Heart right ventricle (tissue), 16 donors: ENCODE results near the gene TNFSF18. TPM values are rescaled to one million over a fixed set of nuclear protein-coding genes. Genes with fewer than 3 reads are reported as not detected.
A peak's percentile ranks its signal among the peaks of the same experiment; 100 is the strongest.

ENCODE experiments used
- ATAC-seq, 8 donors: fragments of 200-7000 bp; cut with Tn5 transposase; one replicate each; pipeline ENCODE4 v1.9.1; 2020; ENCODE audit warnings: mild to moderate bottlenecking in 8 of 8, moderate library complexity in 8 of 8, moderate number of reproducible peaks in 1 of 8
- DNase-seq, 2 donors: peaks; one replicate each; pipeline ENCODE4 v3.0.0-alpha.2; 2020
- H3K27ac ChIP-seq, 10 donors: fragments of 200-600 bp; sonication (generic) in 2 of 10; one replicate each; pipeline versions ENCODE4 v1.5.0 to v1.8.0; 2020 to 2022; ENCODE audit warnings: mild to moderate bottlenecking in 3 of 10
- H3K27me3 ChIP-seq, 7 donors: fragments of 200-600 bp; one replicate each; pipeline ENCODE4 v1.8.0; 2021 to 2022; ENCODE audit warnings: mild to moderate bottlenecking in 2 of 7
- H3K36me3 ChIP-seq, 9 donors: fragments of 200-600 bp; sonication (generic) in 1 of 9; one replicate each; pipeline versions ENCODE4 v1.5.0 to v1.8.0; 2020 to 2022; ENCODE audit warnings: mild to moderate bottlenecking in 2 of 9
- H3K4me1 ChIP-seq, 9 donors: fragments of 200-600 bp; sonication (generic) in 1 of 9; one replicate each; pipeline versions ENCODE4 v1.5.0 to v1.8.0; 2020 to 2022; ENCODE audit warnings: mild to moderate bottlenecking in 4 of 9
- H3K4me3 ChIP-seq, 10 donors: fragments of 200-600 bp; sonication (generic) in 2 of 10; one replicate each; pipeline versions ENCODE4 v1.5.0 to v1.8.0; 2020 to 2022; ENCODE audit warnings: mild to moderate bottlenecking in 7 of 10, moderate library complexity in 2 of 10
- H3K9me3 ChIP-seq, 11 donors: fragments of 200-600 bp in 10 of 11; sonication (generic) in 2 of 11; one replicate each; pipeline versions ENCODE4 v1.5.0 to v1.8.0; 2013 to 2022; ENCODE audit warnings: mild to moderate bottlenecking in 2 of 11, control low read depth in 1 of 11, moderate library complexity in 1 of 11
- WGBS, 2 donors: extraction: QIAGEN DNeasy Blood & Tissue Kit; methylation state at CpG; one replicate each; pipeline ENCODE4 v1.1.7; 2013; ENCODE audit warnings: inconsistent platforms in 1 of 2; 5-methylcytosine and 5-hydroxymethylcytosine counted together
- intact Hi-C, 10 donors: fragments of 100-400 bp; cut with DNase I; formaldehyde crosslinking; loops; one replicate each; pipeline versions ENCODE4 v1.11.1 to v1.14.2; 2022
- polyA plus RNA-seq, 2 donors: library from polyadenylated mRNA; stranded (reverse); fragments of 200-250 nt; gene quantifications; one replicate each; pipeline ENCODE4 v1.2.3, GENCODE V29; 2013
- total RNA-seq, 10 donors: library from RNA; stranded (reverse); fragmentation: NEBNext Ultra II Directional in 3 of 10; extraction: Animal tissue kit (Norgen Biotek cat#: 25700) in 3 of 10; gene quantifications; one replicate each; pipeline versions ENCODE4 v1.2.1 to v1.2.4, GENCODE V29; 2021 to 2023
- TF ChIP-seq, protein P1 (sequence below), 9 donors: fragments of 200-600 bp; sonication (generic) in 2 of 9; IDR thresholded peaks; one replicate each; pipeline versions ENCODE4 v1.5.0 to v1.8.0; 2021 to 2022; ENCODE audit warnings: antibody characterized with exemption in 9 of 9, mild to moderate bottlenecking in 5 of 9, moderate library complexity in 1 of 9
- donor health status: Arrhythmogenic right ventricular cardiomyopathy.
- donor health status: ischemic (EF 13 %, LVEDD 7.1; RV severe dilation, severe dysfunction).
- donor health status: healthy with polysubstance abuse.
- donor health status: DM: no; HTN: yes; CAD: no.
- donor health status: DM: no; HTN: no; CAD: no.
- donor health status: ischemic (EF 25% LVEDD 6.9; RV normal size, moderate dysfunction).
- donor health status: ischemic (EF 25% LVEDD 5.7; RV mildly dilated, moderate dysfunction).
- donor health status: healthy.
- donor health status: DM: yes; HTN: yes; CAD: no.
- donor health status: Ischemic cardiomyopathy.
- donor health status: ischemic (EF 35%, LVEDD 5.7; RV mildly dilated, moderate dysfunction).
- donor health status: nonischemic (EF 11% LVEDD 7.7; RV severe dilation, severe dysfunction).
- donor health status: DM: yes; HTN: yes; CAD: no.
- donor health status: PGD.
- donor health status: ischemic (EF 29% LVEDD 5.4; RV normal size, mild dysfunction).
- donor health status: nonischemic (EF 23%, LVEDD 6.1; RV moderate dilation, normal function).

The TNFSF18 gene
- total and polyA plus RNA-seq, 12 donors = 0.04 to 1.4 (median 0.16) TPM; not detected in 7

DNA sequence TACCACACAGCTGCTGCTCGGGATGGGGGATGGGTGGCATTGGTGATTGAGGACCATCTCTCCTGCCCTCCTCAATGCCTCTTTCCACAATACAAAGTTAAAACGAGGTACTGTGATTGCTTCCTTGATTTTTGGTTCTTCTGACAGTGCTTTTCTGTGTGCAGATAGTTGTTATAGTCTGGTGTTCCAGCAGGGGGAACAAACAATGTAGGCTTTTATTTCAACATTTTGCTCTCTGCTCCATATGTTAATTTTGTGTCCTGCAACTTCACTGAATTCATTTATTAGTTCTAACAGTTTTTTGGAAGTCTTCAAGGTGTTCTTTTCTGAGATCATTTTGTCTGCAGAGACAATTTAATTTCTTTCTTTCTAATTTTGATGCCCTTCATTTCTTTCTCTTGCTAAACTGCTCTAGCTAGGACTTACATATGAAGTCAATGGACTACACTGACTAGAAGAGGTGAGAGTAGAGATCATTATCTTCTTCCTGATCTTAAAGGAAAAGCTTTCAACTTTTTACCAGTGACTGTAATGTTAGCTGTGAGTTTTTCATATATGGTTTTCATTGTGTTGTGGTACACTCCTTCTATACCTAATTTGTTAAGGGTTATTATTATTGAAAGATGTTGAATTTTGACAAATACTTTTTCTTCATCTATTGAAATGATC lies 45.4 kb downstream of the TNFSF18 start:
- Histone ChIP-seq H3K27me3 (no peaks in the 10 kb centered on the region), H3K4me3 (no peak overlapping the region), H3K27ac (no peak overlapping the region), H3K4me1 (peaks cover 0 to 10% (median 0%) of the 10 kb centered on the region in 9 donors), H3K9me3 (peaks cover 0 to 20% (median 0%) of the 10 kb centered on the region in 11 donors), H3K36me3 (no peaks in the 10 kb centered on the region)
- TF ChIP-seq, protein P1, sequence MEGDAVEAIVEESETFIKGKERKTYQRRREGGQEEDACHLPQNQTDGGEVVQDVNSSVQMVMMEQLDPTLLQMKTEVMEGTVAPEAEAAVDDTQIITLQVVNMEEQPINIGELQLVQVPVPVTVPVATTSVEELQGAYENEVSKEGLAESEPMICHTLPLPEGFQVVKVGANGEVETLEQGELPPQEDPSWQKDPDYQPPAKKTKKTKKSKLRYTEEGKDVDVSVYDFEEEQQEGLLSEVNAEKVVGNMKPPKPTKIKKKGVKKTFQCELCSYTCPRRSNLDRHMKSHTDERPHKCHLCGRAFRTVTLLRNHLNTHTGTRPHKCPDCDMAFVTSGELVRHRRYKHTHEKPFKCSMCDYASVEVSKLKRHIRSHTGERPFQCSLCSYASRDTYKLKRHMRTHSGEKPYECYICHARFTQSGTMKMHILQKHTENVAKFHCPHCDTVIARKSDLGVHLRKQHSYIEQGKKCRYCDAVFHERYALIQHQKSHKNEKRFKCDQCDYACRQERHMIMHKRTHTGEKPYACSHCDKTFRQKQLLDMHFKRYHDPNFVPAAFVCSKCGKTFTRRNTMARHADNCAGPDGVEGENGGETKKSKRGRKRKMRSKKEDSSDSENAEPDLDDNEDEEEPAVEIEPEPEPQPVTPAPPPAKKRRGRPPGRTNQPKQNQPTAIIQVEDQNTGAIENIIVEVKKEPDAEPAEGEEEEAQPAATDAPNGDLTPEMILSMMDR (IDR thresholded peaks at IDR 0.05) = no peak
- WGBS, 2 donors = 49 to 67% methylated on average over 2 of the region's 2 CpGs
- ATAC-seq = no peak
- intact Hi-C loops = no loop called here
- DNase-seq = no peak

DNA sequence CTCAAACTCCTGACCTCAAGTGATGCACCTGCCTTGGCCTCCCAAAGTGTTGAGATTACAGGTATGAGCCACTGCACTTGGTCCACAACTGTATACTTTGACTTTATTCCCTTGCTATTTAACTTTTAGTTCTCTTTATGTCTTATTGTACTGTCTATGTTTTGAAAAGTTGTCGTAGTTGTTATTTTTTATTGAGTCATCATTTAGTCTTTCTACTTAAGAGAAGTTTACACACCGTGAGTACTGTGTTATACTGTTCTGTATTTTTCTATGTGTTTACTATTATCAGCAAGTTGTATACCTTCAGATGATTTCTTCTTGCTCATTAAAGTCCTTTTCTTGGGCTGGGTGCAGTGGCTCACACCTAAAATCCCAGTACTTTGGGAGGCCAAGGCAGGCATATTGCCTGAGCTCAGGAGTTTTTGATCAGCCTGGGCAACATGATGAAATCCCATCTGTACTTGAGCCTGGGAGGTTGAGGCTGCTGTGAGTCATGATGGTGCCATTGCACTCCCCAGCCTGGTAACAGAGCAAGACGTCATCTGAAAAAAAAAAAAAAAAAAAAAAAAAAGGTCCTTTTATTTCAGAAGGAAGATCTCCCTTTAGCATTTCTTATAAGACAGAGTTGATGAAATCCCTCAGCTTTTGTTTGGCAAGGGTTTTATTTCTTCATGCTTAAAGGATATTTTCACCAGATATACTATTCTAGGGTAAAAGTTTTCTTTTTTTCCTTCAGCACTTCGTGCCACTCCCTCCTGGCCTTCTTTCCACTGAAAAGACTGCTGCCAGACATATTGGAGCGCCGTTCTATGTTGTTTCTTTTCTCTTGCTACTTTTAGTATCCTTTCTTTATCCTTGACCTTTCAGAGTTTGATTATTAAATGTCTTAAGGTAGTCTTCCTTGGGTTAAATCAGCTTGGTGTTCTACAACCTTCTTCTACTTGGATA lies 47.6 kb downstream of the TNFSF18 start:
- H3K27me3 ChIP-seq = no peaks in the 10 kb centered on the region
- H3K27ac ChIP-seq = no peak overlapping the region
- 82 to 89% methylated on average over 6 of the region's 6 CpGs for WGBS, 2 donors
- no peaks in the 10 kb centered on the region for H3K4me1 ChIP-seq
- intact Hi-C loops = loop anchor here in 1 of 10 donors (5.0 kb wide), 1 partner anchor 41 kb away; no protein-coding TSS in a partner anchor
- peaks cover 0 to 32% (median 0%) of the 10 kb centered on the region in 11 donors for H3K9me3 ChIP-seq
- no peak for DNase-seq
- no peaks in the 10 kb centered on the region for H3K36me3 ChIP-seq
- H3K4me3 ChIP-seq = no peak overlapping the region
- ATAC-seq = peak in 1 of 8 donors; percentile 53
- TF ChIP-seq, protein P1 (IDR thresholded peaks at IDR 0.05) = no peak

DNA sequence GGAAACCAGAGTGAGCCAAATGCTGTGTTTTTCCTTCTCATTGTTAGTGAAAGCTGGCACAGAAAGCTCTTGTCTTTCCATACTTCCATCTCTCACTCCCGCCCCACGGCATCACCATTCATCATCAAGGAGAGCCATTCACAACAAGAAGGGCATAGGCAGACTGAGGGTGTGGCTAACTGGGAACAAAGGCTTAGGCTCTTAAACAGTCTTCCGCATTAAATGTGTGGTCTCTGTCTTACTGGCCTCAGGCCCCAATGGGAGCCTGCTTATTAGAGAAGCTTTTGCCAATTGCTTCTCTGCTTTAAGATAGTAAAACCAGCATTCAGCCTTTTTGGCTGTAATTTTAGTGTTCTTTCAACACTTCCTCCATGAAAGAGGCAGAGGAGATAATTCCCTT lies 51.4 kb downstream of the TNFSF18 start:
- no peaks in the 10 kb centered on the region for H3K27me3 ChIP-seq
- TF ChIP-seq, protein P1 (IDR thresholded peaks at IDR 0.05) = no peak
- WGBS, 2 donors = 30 to 37% methylated on average over 3 of the region's 3 CpGs
- intact Hi-C loops = no loop called here
- no peak overlapping the region for H3K4me3 ChIP-seq
- no peak for DNase-seq
- H3K9me3 ChIP-seq = peaks cover 0 to 35% (median 0%) of the 10 kb centered on the region in 11 donors
- peak in 2 of 8 donors; percentile 33 for ATAC-seq
- no peaks in the 10 kb centered on the region for H3K4me1 ChIP-seq
- no peak overlapping the region for H3K27ac ChIP-seq
- no peaks in the 10 kb centered on the region for H3K36me3 ChIP-seq

- no peak for ATAC-seq
- Histone ChIP-seq H3K36me3 (no peaks in the 10 kb centered on the region), H3K27me3 (no peaks in the 10 kb centered on the region), H3K9me3 (peaks cover 0 to 35% (median 0%) of the 10 kb centered on the region in 11 donors), H3K4me3 (no peak overlapping the region), H3K4me1 (no peaks in the 10 kb centered on the region), H3K27ac (no peak overlapping the region)
- WGBS, 2 donors = 57 to 71% methylated on average over 2 of the region's 2 CpGs
- intact Hi-C loops = no loop called here
- DNase-seq = no peak
- TF ChIP-seq, protein P1 (IDR thresholded peaks at IDR 0.05) = no peak
Observed at GRCh38 chr1:172997941-172998361, 52.8 kb downstream of the TNFSF18 start.
